Erythroblast (primary cell): ENCODE data around the gene PIWIL4.

Experiments used
- GATA1 ChIP-seq: IDR thresholded peaks from 2 replicates; pipeline ENCODE4 v1.6.1; 2011; ENCODE audit warnings: low read depth, mild to moderate bottlenecking, control low read depth, low read length, moderate library complexity
- POLR2A ChIP-seq: IDR thresholded peaks from 2 replicates; pipeline ENCODE4 v1.6.1; 2011; ENCODE audit warnings: mild to moderate bottlenecking, low read length

GRCh38 chr11:94559361-94559760 lies 7.8 kb upstream of the PIWIL4 start:
- TF ChIP-seq POLR2A (no peak), GATA1 (no peak)
